H9 (cell line): ENCODE data around the gene PGLYRP4. TPM values are rescaled to one million over a fixed set of nuclear protein-coding genes. Genes with fewer than 3 reads are reported as not detected.
A peak's percentile ranks its signal among the peaks of the same experiment; 100 is the strongest.

Source experiments
- DNase-seq: peaks from one replicate; pipeline ENCODE4 v3.0.0-alpha.2; 2017
- H2AFZ ChIP-seq: one replicate; pipeline ENCODE4 v1.6.1; 2013; ENCODE audit warnings: mild to moderate bottlenecking, low read length, control low read depth, moderate library complexity
- H2AK5ac ChIP-seq: 2 replicates; pipeline ENCODE4 v1.6.1; 2013; ENCODE audit warnings: low read length, control low read depth, mixed read lengths; ENCODE audit not compliant: insufficient read length
- H2BK120ac ChIP-seq: one replicate; pipeline ENCODE4 v1.6.1; 2013; ENCODE audit warnings: low read depth, mild to moderate bottlenecking, low read length, control low read depth, inconsistent platforms; ENCODE audit not compliant: poor library complexity, severe bottlenecking
- H2BK12ac ChIP-seq: 2 replicates; pipeline ENCODE4 v1.6.1; 2013; ENCODE audit warnings: low read length, control low read depth, mixed read lengths, low read depth; ENCODE audit not compliant: insufficient read length
- H2BK15ac ChIP-seq: 2 replicates; pipeline ENCODE4 v1.6.1; 2013; ENCODE audit warnings: low read depth, low read length, control low read depth
- H2BK20ac ChIP-seq: one replicate; pipeline ENCODE4 v1.6.1; 2013; ENCODE audit warnings: low read depth, mild to moderate bottlenecking, low read length, control low read depth, inconsistent platforms; ENCODE audit not compliant: poor library complexity, severe bottlenecking
- H2BK5ac ChIP-seq: 2 replicates; pipeline ENCODE4 v1.6.1; 2013; ENCODE audit warnings: low read length, control low read depth, mixed read lengths; ENCODE audit not compliant: insufficient read length
- H3K14ac ChIP-seq: 2 replicates; pipeline ENCODE4 v1.6.1; 2013; ENCODE audit warnings: low read length, control low read depth; ENCODE audit not compliant: insufficient read depth
- H3K18ac ChIP-seq: 2 replicates; pipeline ENCODE4 v1.6.1; 2013; ENCODE audit warnings: low read depth, mild to moderate bottlenecking, mixed read lengths, low read length, control low read depth; ENCODE audit not compliant: insufficient read length
- H3K23ac ChIP-seq: 2 replicates; pipeline ENCODE4 v1.6.1; 2013; ENCODE audit warnings: low read length, control low read depth, mixed read lengths, low read depth; ENCODE audit not compliant: insufficient read length
- H3K23me2 ChIP-seq: 2 replicates; pipeline ENCODE4 v1.6.1; 2013; ENCODE audit warnings: low read depth, mild to moderate bottlenecking, mixed read lengths, low read length, control low read depth; ENCODE audit not compliant: insufficient read length, poor library complexity, severe bottlenecking
- H3K27ac ChIP-seq: 2 replicates; pipeline ENCODE4 v1.5.1; 2013; ENCODE audit warnings: low read length, control low read depth, mixed read lengths, low read depth; ENCODE audit not compliant: insufficient read length
- H3K27me3 ChIP-seq: 2 replicates; pipeline ENCODE4 v1.6.1; 2013; ENCODE audit warnings: low read length, control low read depth, inconsistent platforms; ENCODE audit not compliant: insufficient read depth
- H3K4ac ChIP-seq: 2 replicates; pipeline ENCODE4 v1.6.1; 2013; ENCODE audit warnings: low read depth, mild to moderate bottlenecking, control low read depth, inconsistent platforms, low read length, moderate library complexity
- H3K4me1 ChIP-seq: 2 replicates; pipeline ENCODE4 v1.6.1; 2013; ENCODE audit warnings: low read length, control low read depth, inconsistent platforms; ENCODE audit not compliant: insufficient read depth
- H3K4me2 ChIP-seq: 2 replicates; pipeline ENCODE4 v1.6.1; 2013; ENCODE audit warnings: low read length, control low read depth, mixed read lengths; ENCODE audit not compliant: insufficient read length, insufficient read depth
- H3K56ac ChIP-seq: 2 replicates; pipeline ENCODE4 v1.6.1; 2013; ENCODE audit warnings: low read depth, mild to moderate bottlenecking, mixed read lengths, low read length, control low read depth; ENCODE audit not compliant: insufficient read length
- H3K79me1 ChIP-seq: 2 replicates; pipeline ENCODE4 v1.6.1; 2013; ENCODE audit warnings: low read depth, mild to moderate bottlenecking, moderate library complexity, low read length, control low read depth, inconsistent platforms; ENCODE audit not compliant: insufficient read depth, poor library complexity, severe bottlenecking
- H3K79me2 ChIP-seq: 2 replicates; pipeline ENCODE4 v1.6.1; 2013; ENCODE audit warnings: low read length, control low read depth, inconsistent platforms; ENCODE audit not compliant: insufficient read depth
- H3K9ac ChIP-seq: 2 replicates; pipeline ENCODE4 v1.6.1; 2013; ENCODE audit warnings: low read length, control low read depth, mixed read lengths; ENCODE audit not compliant: insufficient read length; ENCODE audit errors: extremely low read depth
- H3K9me3 ChIP-seq: one replicate; pipeline ENCODE4 v1.6.1; 2013; ENCODE audit warnings: low read depth, low read length, inconsistent platforms; ENCODE audit not compliant: control insufficient read depth
- H3T11ph ChIP-seq: one replicate; pipeline ENCODE4 v1.6.1; 2013; ENCODE audit warnings: mild to moderate bottlenecking, low read length, control low read depth, inconsistent platforms
- H4K20me1 ChIP-seq: one replicate; pipeline ENCODE4 v1.6.1; 2013; ENCODE audit not compliant: control insufficient read depth, insufficient read length, insufficient read depth
- H4K5ac ChIP-seq: 2 replicates; pipeline ENCODE4 v1.6.1; 2013; ENCODE audit warnings: low read depth, mild to moderate bottlenecking, mixed read lengths, low read length, control low read depth; ENCODE audit not compliant: insufficient read length
- H4K8ac ChIP-seq: replicated peaks from 2 replicates; pipeline ENCODE4 v1.6.1; 2013; ENCODE audit warnings: low read length, control low read depth, mixed read lengths, low read depth; ENCODE audit not compliant: insufficient read length
- H4K91ac ChIP-seq: 2 replicates; pipeline ENCODE4 v1.6.1; 2013; ENCODE audit warnings: low read depth, mild to moderate bottlenecking, moderate library complexity, mixed read lengths, low read length, control low read depth; ENCODE audit not compliant: insufficient read length
- H3K27ac Mint-ChIP-seq, 3 experiments: 2 replicates in 2 of 3; 3 replicates in 1 of 3; pipeline ENCODE4 v1.8.0; 2020 to 2021; ENCODE audit warnings: mixed read lengths in 3 of 3, mild to moderate bottlenecking in 1 of 3, moderate library complexity in 1 of 3
- H3K27me3 Mint-ChIP-seq: 2 replicates; pipeline ENCODE4 v1.8.0; 2021; ENCODE audit warnings: low read depth, mild to moderate bottlenecking, moderate library complexity, mixed read lengths
- H3K36me3 Mint-ChIP-seq, 3 experiments: 2 replicates in 2 of 3; 3 replicates in 1 of 3; pipeline ENCODE4 v1.8.0; 2020 to 2021; ENCODE audit warnings: low read depth in 3 of 3, mixed read lengths in 3 of 3; ENCODE audit not compliant: insufficient read depth in 1 of 3
- H3K4me1 Mint-ChIP-seq, 2 experiments: 2 replicates each; pipeline ENCODE4 v1.8.0; 2020; ENCODE audit warnings: mixed read lengths in 2 of 2
- H3K4me3 Mint-ChIP-seq, 2 experiments: 2 replicates in 1 of 2; 3 replicates in 1 of 2; pipeline ENCODE4 v1.8.0; 2020 to 2021; ENCODE audit warnings: mild to moderate bottlenecking in 2 of 2, mixed read lengths in 2 of 2, moderate library complexity in 1 of 2
- H3K9me3 Mint-ChIP-seq, 2 experiments: 2 replicates in 1 of 2; 3 replicates in 1 of 2; pipeline ENCODE4 v1.8.0; 2020; ENCODE audit warnings: mild to moderate bottlenecking in 2 of 2, mixed read lengths in 2 of 2, moderate library complexity in 1 of 2
- WGBS: extraction: QIAGEN DNeasy Blood & Tissue Kit; methylation state at CpG from one replicate; pipeline ENCODE4 v1.1.7; 2013; ENCODE audit warnings: missing lambda C conversion rate, low lambda C conversion rate, mixed read lengths; ENCODE audit not compliant: insufficient read length; ENCODE audit errors: extremely low coverage; 5-methylcytosine and 5-hydroxymethylcytosine counted together
- total RNA-seq: library from RNA; stranded (reverse); gene quantifications from 2 replicates; pipeline ENCODE4 v1.2.1, GENCODE V29; 2021
- TF ChIP-seq, protein P1 (sequence below): fragments of 200-600 bp; sonication (generic); conservative IDR thresholded peaks from 3 replicates; pipeline ENCODE4 v1.8.0; 2021; ENCODE audit warnings: antibody characterized with exemption, mild to moderate bottlenecking

Gene PGLYRP4
- total RNA-seq, 1 experiment from 2014 or later = not detected

GRCh38 chr1:153362187-153362775 is 13.6 kb upstream of the PGLYRP4 start:
- Mint-ChIP-seq H3K36me3 (no peaks in the 10 kb centered on the region), H3K27me3 (peaks cover 2% of the 10 kb centered on the region), H3K4me1 (no peaks in the 10 kb centered on the region), H3K9me3 (peaks cover 0 to 6% of the 10 kb centered on the region in 2 experiments; a peak in 1 of 5 replicates), H3K27ac (no peak overlapping the region), H3K4me3 (no peak overlapping the region)
- Histone ChIP-seq H4K20me1 (no peaks in the 10 kb centered on the region), H3K9ac (no peak overlapping the region), H3K18ac (no peak overlapping the region), H3T11ph (no peak overlapping the region), H3K23me2 (no peaks in the 10 kb centered on the region), H3K27me3 (no peaks in the 10 kb centered on the region), H3K23ac (no peak overlapping the region), H2AK5ac (no peak overlapping the region), H2BK5ac (no peak overlapping the region), H3K4ac (no peak overlapping the region), H3K14ac (peak overlapping the region; percentile 41; the same call in 1 of the 2 replicates), H2BK120ac (no peak overlapping the region), H4K91ac (no peak overlapping the region), H3K79me2 (no peaks in the 10 kb centered on the region), H2BK15ac (no peak overlapping the region), H2AFZ (no peak overlapping the region), H3K4me2 (no peak overlapping the region), H2BK12ac (no peak overlapping the region), H3K56ac (no peak overlapping the region), H2BK20ac (no peak overlapping the region), H4K8ac (no peak overlapping the region), H3K4me1 (no peaks in the 10 kb centered on the region), H3K79me1 (no peaks in the 10 kb centered on the region), H3K9me3 (no peaks in the 10 kb centered on the region), H3K27ac (no peak overlapping the region), H4K5ac (no peak overlapping the region)
- no CpG with 5 or more reads among the region's 3 CpGs for WGBS
- TF ChIP-seq, protein P1, sequence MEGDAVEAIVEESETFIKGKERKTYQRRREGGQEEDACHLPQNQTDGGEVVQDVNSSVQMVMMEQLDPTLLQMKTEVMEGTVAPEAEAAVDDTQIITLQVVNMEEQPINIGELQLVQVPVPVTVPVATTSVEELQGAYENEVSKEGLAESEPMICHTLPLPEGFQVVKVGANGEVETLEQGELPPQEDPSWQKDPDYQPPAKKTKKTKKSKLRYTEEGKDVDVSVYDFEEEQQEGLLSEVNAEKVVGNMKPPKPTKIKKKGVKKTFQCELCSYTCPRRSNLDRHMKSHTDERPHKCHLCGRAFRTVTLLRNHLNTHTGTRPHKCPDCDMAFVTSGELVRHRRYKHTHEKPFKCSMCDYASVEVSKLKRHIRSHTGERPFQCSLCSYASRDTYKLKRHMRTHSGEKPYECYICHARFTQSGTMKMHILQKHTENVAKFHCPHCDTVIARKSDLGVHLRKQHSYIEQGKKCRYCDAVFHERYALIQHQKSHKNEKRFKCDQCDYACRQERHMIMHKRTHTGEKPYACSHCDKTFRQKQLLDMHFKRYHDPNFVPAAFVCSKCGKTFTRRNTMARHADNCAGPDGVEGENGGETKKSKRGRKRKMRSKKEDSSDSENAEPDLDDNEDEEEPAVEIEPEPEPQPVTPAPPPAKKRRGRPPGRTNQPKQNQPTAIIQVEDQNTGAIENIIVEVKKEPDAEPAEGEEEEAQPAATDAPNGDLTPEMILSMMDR = no peak
- DNase-seq = no peak
